HG03575 (cell line): ENCODE data around the gene MRRF.
"Not testable (repeated sequence)": the region's sequence is repeated elsewhere in the genome, so short reads cannot be mapped to it uniquely, and the experiment has no call there.

ENCODE experiments used
- ATAC-seq: cut with Tn5 transposase; IDR thresholded peaks from one replicate; pipeline ENCODE4 v1.9.1; 2021; ENCODE audit not compliant: unreplicated experiment, insufficient number of reproducible peaks, low FRiP score; ENCODE audit errors: extremely low read depth

The MRRF gene

DNA sequence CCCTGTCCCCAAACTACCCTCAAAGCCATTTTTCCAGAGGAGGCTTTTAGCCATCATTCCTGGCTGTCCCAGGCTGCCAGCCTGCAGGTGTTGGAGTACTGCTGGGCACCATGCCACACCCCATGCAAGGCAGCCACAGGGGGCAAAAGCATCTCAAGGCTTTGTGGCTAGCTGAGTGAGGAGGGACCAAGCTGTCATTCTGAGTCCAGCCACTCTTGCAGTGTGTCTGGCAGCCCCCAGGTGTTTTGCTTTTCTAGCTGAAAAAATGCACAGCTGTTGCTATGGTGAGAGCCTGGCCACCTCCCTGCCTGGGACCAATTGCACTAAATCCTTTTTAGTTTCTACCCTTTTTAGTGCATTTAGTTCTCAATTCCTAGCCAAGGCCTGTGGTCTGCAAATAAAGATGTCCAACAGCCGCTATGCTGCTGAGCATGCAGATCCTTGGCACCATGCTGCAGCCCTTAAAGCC, 55.8 kb downstream of the MRRF start:
- no peak for ATAC-seq

DNA sequence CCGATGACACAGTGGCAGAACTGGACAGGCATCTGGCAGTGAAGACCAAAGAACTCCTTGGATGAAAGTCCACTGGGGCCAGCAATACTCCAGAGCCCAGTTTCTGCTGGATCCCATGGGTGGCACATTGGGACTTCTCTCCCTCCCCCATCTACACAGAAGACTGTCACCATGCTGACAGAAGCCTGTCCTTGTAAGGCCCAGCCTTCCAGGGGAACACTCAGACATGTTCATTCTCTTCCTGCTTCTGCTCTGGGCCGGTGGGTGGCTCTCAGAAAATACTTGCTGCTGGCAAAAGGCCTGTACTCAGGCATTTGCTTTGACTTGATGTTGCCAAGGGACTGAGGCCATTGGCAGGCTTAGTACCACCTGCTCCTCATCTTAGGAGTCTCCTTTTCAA, 57.9 kb downstream of the MRRF start:
- ATAC-seq = no peak

DNA sequence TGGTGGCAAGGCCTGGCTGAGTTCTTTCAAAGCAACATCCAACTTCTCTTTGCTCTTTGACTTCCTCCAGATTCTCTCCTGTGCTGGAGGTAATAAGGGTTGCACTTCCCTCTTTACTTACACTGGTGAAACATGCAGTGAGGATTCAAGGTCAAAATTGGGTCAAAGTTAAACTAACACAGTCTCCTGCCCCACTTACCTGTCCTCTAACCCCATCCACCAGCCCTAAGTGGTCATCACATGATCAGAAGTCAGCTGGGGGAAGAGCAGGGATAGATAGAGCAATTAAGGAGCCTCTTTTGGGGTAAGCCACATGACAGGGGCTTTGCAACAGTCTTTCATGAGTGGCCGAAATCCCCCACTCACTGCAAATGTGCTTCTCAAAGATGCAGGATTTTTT, 60.0 kb downstream of the MRRF start:
- ATAC-seq = not testable (repeated sequence)

DNA sequence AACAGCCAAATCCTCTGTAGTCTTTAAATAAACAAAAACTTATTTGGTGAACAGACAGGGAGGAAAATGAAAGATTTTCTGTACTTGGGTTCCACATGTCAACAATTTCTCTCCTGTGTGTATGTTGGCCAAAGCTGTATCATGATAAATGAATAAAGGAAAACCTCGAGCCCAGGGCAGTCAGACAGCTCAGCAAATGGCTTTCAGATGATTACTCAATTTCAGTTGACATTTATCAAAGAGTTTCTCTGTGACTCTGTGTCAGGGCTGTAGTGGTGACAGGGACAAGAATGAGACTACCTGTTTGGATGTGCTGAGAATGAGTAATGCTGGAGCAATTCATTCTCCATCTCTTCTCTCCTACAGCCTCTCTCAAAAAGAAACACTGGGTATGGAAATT, 60.4 kb downstream of the MRRF start:
- ATAC-seq = no peak

DNA sequence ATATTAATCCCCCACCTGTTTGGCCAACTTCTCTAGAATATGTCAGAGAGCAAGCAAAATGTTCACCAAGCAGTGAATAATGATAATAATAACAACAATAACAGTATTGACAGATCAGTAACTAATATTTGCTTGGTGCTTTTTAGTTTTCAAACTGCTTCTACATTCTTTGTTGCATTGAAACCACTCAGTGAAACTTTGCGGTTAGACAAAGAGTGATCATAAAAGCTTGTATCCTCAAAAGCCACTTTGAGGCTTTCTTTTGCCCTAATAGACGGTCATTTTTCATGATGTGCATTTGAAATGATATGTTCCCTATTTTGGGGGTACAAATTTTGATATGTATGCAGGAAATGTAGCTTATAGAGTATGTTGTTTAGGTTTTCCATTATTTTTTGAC, 62.5 kb downstream of the MRRF start:
- ATAC-seq = no peak

DNA sequence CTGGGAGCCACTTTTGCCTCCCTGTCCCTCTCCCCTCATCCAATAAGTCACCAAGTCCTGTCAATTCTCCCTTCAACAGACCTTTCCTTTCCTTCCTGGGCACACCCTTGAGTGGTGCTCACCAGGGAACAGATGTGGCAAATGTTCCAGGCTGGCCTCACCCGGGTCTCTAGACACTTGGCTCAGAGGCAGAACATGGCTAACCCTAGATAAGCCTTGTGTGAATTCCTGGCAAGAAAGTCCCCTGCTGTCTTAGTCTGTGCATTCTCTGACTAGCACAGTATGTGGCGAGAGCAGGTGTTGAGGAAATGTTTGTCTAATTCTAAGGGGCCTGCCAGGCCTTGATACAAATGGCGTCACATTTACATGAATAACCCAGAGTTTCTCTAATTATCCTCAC, 64.9 kb downstream of the MRRF start:
- ATAC-seq = no peak

DNA sequence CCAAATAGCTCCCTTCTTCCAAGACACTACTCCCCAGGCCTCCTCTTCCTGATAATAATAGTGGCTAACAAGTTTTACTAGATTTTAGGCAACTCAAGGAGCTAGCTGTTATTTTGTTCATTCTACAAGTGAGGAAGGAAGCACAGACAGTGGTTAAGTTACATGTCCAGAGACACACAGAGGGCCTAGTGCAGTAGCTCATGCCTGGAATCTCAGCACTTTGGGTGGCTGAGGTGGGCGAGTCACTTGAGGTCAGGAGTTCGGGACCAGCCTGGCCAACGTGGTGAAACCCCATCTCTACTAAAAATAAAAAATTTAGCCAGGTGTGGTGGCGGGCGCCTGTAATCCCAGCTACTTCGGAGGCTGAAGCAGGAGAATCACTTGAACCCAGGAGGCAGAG, 65.8 kb downstream of the MRRF start:
- ATAC-seq = not testable (repeated sequence)

DNA sequence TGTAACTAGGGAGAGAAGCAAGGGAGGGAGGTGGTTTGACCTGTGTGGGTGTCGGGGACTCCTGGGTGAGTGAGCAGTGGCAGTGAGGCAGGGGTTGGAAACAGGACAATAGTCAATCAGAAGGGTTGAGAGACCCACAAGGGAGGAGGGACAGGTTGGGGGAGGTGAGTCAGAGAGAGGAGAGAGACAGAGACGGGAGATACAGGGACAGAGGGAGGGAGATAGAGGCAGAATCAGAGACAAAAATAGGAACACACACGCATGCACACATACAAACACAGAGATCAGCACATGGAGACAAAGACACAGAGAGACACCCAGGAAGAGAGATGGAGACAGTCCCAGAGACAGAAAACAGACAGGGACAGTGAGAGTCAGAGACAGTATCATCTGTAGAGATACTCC, 66.8 kb downstream of the MRRF start:
- ATAC-seq = no peak

DNA sequence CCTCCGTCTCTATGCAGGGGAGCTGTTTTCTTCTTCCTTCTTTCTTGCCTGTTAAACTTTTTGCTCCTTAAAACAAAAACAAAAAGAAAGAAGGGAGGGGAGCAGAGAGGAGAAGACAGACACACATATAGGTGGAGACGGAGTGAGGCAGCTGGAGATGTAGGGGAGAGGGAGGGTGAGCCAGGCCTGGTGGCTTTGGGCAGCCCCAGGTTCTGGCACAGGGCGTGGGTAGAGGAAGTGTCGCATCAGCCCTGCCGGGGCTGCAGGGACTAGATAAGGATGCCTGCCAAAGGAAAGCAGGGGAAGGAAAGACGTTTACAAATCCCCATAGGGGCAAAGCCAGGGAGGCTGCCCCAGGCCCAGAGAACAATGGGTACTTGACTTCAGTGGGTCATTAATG, 67.4 kb downstream of the MRRF start:
- ATAC-seq = no peak

DNA sequence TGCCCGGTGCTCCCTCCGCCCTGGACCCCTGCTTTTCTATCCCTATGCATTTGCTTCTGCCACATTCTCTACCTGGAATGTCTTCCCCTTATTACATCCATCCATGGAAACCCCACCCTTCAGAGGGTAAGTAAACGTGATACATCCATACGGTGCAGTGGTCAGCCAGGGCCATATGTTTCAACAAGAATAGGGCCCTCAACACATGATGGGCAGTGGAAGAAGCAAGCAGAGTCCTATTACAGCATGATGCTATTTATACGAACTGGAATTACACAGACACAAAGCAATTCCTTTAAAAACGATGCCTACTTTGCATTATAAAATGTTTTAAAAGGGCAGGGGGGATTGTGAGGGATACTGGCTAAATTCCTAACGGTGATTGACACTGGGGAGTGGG, 68.0 kb downstream of the MRRF start:
- ATAC-seq = no peak

DNA sequence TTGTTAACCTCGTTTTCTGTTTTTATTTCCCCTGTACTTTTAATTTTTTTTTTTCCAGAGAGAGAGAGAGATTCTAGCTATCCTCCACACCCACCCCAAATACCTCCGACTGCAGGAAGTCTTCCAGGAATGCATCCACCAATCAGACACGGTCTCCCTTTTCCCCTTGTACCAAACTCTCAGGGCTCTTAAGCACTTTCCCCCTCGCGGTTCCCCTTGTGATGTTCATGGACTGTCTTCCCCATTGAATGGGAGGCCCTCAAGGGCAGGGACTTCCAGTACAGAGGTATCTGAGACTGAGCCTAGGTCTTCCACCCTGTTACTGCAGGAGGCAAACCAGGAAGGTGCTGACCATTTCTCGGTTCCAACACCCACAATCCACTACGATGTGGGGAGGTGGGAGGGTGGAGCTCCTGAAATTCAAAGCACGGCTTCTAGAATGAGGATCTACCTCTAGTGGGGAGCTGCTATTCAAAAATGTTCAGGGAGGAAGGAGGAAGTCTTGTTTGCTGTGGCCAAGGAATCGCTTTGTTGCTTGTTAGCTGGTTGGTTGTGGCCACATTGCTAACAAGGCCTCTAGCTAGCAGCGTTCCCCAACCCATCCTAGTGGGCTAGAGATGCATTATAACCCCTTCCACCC, 68.6 kb downstream of the MRRF start:
- ATAC-seq = no peak

DNA sequence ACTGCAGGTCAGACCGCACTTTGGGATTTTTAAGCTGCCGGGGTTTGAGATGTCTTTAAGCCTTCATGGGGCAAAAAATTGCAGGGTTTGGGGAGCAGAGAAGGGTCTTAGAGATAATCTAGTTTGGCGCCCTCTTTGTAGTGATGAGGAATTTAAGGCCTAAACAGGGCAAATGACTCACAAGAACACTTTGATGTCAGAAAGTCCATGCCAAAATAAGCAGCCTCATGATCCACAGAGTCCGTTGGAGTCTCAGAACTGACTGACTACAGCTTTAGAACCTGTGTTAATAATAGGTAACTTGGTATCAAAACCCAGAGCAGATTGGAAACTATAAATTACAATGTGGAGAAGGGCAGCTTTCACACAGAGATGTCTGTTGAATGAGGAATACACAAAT, 70.2 kb downstream of the MRRF start:
- no peak for ATAC-seq

DNA sequence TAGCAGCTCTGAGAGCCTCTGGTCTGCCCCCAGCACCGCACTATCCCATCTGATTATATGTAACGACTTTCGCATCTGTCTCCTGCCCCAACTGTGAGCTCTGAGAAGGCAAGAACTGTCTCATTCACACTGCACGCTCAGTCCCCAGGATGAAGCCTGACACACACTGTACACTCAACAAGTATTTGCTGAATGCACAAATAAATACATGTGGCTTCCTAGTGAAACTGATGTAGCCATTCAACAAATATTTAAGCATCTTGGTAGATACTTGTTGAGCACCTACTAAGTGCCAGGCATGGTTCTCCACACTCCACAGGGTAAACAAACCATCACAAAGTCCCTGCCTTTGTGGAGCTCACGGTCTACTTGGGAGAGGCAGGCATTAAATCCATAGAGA, 71.5 kb downstream of the MRRF start:
- ATAC-seq = no peak

DNA sequence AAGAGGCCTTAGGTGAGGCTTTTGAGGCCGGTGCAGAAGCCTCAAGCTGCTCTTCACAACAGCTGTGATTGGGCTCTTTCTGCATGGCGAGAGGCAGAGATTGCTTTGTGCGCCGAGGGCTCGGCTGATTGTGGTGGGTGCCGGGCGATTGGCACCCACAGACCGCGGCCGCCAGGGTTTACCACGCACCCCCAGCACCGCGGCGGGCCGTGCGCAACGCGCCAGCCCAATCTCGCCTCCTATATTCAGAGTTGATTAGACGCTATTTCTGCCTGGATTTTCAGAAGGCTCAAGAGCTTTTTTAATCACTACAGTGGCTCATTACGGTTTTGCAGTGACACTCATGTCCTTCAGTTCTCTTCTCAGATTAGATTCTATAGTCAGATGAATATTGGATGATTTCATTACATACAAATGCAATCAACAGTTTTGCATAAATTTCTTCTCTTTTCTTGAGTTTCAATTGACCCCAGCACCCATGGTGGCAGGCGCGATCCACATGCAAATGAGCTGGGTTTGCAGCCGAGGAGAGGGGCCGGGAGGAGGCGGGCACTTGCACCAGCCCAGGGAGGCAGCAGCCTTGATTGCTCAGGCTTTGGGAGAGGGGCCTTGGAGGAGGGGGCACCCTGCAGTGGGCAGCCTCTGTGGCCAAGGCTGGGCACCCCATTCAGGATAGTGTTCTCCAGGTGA, 72.3 kb downstream of the MRRF start:
- ATAC-seq = no peak

DNA sequence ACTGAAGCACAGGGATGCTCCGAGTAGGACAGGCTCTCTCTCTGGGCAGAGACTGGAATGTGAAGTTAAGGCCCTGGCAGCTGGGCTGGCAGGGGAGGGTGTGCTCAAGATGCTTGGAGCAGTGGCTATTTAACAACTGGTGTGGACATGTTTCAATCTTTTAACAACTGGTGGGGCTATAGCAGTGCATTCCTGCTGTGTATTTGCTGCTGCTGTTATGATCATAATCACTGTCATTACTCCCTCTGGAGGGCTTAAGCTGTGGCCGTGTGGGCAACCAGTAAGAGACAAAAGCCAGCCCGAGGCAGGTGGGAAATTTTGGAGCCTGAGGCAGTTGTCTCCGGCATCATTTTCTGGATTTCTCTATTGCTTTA, 72.9 kb downstream of the MRRF start:
- ATAC-seq = no peak

DNA sequence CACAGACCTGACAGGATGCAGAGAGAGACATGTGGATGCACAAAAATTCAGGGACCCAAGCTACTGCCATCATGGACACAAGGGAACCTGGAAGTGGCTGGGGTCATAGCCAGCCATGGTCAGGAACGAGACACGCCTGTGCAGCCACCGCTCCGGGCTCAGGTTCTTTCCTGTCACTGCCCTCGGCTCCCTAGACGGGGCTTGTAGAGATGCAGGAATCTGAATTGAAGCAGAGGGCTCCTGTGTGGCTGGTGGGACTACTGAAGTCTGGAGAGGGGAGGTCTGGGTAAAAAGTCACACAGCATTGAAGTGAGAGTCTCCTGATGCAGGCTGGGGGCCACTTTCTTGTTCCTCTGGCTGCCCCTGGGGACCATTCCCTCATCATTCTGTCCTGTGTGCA, 73.9 kb downstream of the MRRF start:
- ATAC-seq = no peak

DNA sequence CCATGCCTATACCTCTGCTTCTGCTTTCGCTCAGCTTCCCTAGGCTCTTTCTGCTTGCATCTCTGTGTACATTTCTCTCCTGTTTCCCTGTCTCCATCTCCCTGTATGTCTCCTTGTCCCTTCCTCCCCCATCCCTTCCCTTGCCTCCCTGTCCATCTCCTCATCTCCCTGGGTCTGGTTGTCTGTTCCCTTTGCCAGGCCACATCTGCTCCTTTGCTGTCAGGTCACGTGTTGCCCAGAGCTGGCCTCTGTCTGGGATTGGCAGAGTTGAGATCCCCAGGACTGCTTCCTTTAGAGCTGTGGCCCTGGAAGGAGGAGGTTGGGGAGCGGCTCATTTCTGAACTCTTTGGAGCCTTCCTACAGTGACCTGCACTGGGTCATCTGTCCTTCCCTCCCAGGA, 74.3 kb downstream of the MRRF start:
- no peak for ATAC-seq

DNA sequence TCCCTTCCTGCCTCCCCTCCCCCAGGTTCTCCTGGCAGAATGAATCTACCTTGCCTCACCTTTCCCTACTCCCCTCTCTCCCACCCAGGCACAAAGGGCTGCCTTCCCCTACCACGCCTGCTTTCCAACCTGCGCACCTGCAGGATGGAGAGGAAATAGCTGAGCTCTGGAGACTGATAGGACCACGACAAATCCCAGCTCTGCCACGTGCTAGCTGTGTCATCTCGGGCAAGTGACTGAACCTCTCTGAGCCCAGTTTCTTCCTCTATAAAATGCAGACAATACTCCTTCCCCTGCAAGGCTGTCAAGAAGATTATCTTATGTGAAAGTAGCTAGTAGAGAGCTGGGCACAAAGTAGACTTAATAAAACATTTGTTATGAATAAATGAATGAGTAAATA, 74.9 kb downstream of the MRRF start:
- no peak for ATAC-seq

DNA sequence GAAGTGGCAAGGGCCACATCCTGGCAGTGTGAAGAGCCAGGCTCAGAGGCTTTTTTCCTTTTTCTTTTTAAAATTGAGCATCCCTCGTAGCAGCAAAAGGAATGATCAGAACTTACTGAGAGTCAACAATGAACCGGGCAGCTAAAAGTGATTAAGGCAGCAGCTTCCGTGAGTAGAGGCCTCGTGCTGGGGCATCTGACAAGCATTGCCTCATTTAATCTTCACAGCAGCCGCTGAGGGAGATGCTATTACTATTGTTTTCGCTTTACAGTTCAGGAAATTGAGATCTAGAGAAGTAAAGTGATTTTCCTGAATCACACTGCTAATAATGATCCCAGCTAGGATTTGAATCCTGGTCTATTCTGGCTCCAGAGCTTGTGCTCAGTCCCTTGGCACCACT, 75.5 kb downstream of the MRRF start:
- ATAC-seq = no peak

DNA sequence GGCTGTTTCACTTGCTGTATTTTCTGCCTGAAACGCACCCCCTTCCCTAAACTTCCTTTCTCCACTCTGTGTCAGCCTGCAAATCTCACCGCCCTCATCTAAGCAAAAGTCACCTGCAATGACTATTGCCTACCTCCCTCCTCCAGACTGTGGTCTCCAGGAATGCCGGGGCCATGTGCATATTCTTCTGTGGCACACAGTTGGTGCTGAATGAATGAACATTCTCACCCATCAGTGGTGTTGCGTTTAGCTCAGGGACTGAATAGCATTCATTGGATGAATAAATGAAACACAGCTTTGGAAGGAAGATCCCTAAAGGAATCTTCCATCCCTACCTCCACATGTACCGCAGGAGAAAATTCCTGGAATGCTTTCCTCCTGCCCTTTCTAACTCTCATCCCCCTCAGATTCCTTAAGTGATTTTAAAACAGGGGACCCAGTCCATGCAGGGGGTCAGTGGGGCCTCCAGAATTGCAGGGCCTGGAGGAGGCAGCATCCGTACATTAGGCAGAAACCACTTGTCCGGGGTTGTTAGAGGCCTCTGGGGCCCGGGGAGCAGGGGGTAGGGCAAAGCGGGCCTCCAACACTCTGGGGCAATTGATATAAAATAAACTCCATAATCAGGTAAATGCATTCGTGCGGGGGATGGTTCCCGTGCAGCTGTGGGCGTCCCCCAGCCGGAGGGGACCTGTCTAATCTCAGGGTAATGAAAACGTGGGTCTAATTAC, 77.8 kb downstream of the MRRF start:
- ATAC-seq = no peak
